Esophagus squamous epithelium (tissue), 5 donors: ENCODE results near the gene CCDC152. TPM values are rescaled to one million over a fixed set of nuclear protein-coding genes. Genes with fewer than 3 reads are reported as not detected.

Experiments
- DNase-seq: peaks from one replicate; lab custom pipeline; 2025; lab: John Stamatoyannopoulos, UW
- H3K27ac ChIP-seq, 4 donors: fragments of 200-600 bp; sonication (generic); one replicate each; pipeline ENCODE4 v1.5.1; 2016 to 2019; ENCODE audit warnings: mild to moderate bottlenecking in 1 of 4
- H3K27me3 ChIP-seq, 4 donors: fragments of 200-600 bp; sonication (generic); 1 replicate in 3 of 4; 2 replicates in 1 of 4; pipeline versions ENCODE4 v1.5.1 to v1.6.0; 2017 to 2021; ENCODE audit warnings: antibody characterized with exemption in 1 of 4
- H3K36me3 ChIP-seq, 3 donors: fragments of 200-600 bp; sonication (generic); one replicate each; pipeline ENCODE4 v1.5.1; 2016 to 2019
- H3K4me1 ChIP-seq, 3 donors: fragments of 200-600 bp; sonication (generic); one replicate each; pipeline ENCODE4 v1.5.1; 2017 to 2019
- H3K4me3 ChIP-seq, 4 donors: fragments of 200-600 bp; sonication (generic); 1 replicate in 3 of 4; 2 replicates in 1 of 4; pipeline ENCODE4 v1.5.1; 2016 to 2019; ENCODE audit warnings: mild to moderate bottlenecking in 2 of 4, moderate library complexity in 1 of 4
- H3K9me3 ChIP-seq, 3 donors: fragments of 200-600 bp; sonication (generic); one replicate each; pipeline ENCODE4 v1.5.1; 2016 to 2019
- CTCF ChIP-seq, 6 experiments: fragments of 450-650 bp in 4 of 6; fragments of 200-600 bp in 2 of 6; sonication (generic) in 2 of 6; IDR thresholded peaks; one replicate each; pipeline ENCODE4 v1.5.1; 2016 to 2019; ENCODE audit warnings: antibody characterized with exemption in 6 of 6, mild to moderate bottlenecking in 4 of 6, moderate library complexity in 4 of 6
- POLR2A ChIP-seq, 4 donors: fragments of 450-650 bp; IDR thresholded peaks; one replicate each; pipeline ENCODE4 v1.6.1; 2017; ENCODE audit warnings: antibody characterized with exemption in 4 of 4, mild to moderate bottlenecking in 4 of 4, moderate library complexity in 3 of 4
- WGBS, 2 donors: methylation state at CpG; one replicate each; pipeline ENCODE4 v1.1.5; 2018; 5-methylcytosine and 5-hydroxymethylcytosine counted together
- intact Hi-C: fragments of 100-400 bp; cut with DNase I; formaldehyde crosslinking; loops from one replicate; pipeline ENCODE4 v1.15.0; 2022
- total RNA-seq, 4 donors: library from RNA; depleted of rRNA; stranded (reverse); fragments of >200 nt; gene quantifications; one replicate each; pipeline ENCODE4 v1.1.0, GENCODE V29; 2016
- donor health status: DM: yes; HTN: yes; CAD: no.

The CCDC152 gene
- total RNA-seq, 4 donors from 2014 or later = 0.08 to 0.44 (median 0.38) TPM

DNA sequence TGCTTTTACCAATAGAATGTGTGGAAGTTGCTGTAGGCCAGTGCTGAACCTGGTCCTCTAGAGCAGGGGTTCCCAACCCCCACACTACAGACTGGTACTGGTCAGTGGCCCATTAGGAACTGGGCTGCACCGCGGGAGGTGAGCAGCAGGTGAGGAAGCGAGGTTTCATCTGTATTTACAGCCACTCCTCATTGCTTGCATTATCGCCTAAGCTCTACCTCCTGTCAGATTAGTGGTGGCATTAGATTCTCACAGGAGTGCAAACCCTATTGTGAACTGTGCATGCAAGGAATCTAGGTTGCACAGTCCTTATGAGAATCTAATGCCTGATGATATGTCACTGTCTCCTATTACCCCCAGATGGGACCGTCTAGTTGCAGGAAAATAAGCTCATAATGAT, 6.1 kb upstream of the CCDC152 start:
- no peak for DNase-seq

GRCh38 chr5:42751044-42751443, 5.6 kb upstream of the CCDC152 start:
- TF ChIP-seq CTCF (IDR thresholded peaks at IDR 0.05) = no peak
- TF ChIP-seq POLR2A (IDR thresholded peaks at IDR 0.05) = no peak
- Histone ChIP-seq H3K36me3 (no peaks in the 10 kb centered on the region), H3K27ac (peak overlapping the region in 2 of 4 donors; percentile 45 to 72), H3K4me3 (no peak overlapping the region), H3K4me1 (peaks cover 0 to 17% (median 0%) of the 10 kb centered on the region in 3 donors), H3K27me3 (no peaks in the 10 kb centered on the region), H3K9me3 (no peaks in the 10 kb centered on the region)
- 28 to 34% methylated on average over 5 of the region's 5 CpGs for WGBS, 2 donors
- intact Hi-C loops = no loop called here
- no peak for DNase-seq

More for the DNA sequence above, 6.1 kb upstream of the CCDC152 start:
- H3K27me3 ChIP-seq = no peaks in the 10 kb centered on the region
- intact Hi-C loops = no loop called here
- peaks cover 0 to 17% (median 0%) of the 10 kb centered on the region in 3 donors for H3K4me1 ChIP-seq
- no peak overlapping the region for H3K4me3 ChIP-seq
- WGBS, 2 donors = 73 to 77% methylated on average over 2 to 5 of the region's 5 CpGs
- TF ChIP-seq CTCF (IDR thresholded peaks at IDR 0.05) (no peak), POLR2A (IDR thresholded peaks at IDR 0.05) (no peak)
- peak overlapping the region in 2 of 4 donors; percentile 18 to 67 for H3K27ac ChIP-seq
- H3K36me3 ChIP-seq = no peaks in the 10 kb centered on the region
- H3K9me3 ChIP-seq = no peaks in the 10 kb centered on the region

- H3K27me3 ChIP-seq = peaks cover 0 to 10% (median 0%) of the 10 kb centered on the region in 4 donors
- H3K4me1 ChIP-seq = peaks cover 0 to 24% (median 0%) of the 10 kb centered on the region in 3 donors
- TF ChIP-seq POLR2A (IDR thresholded peaks at IDR 0.05) = no peak
- no peak for TF ChIP-seq CTCF (IDR thresholded peaks at IDR 0.05)
- 94 to 95% methylated on average over 3 of the region's 3 CpGs for WGBS, 2 donors
- H3K36me3 ChIP-seq = no peaks in the 10 kb centered on the region
- H3K27ac ChIP-seq = no peak overlapping the region
- no peak overlapping the region for H3K4me3 ChIP-seq
- no peaks in the 10 kb centered on the region for H3K9me3 ChIP-seq
- intact Hi-C loops = no loop called here
- no peak for DNase-seq
Observed at GRCh38 chr5:42753099-42753498, 3.5 kb upstream of the CCDC152 start.

GRCh38 chr5:42759456-42759855, 2.8 kb downstream of the CCDC152 start:
- Histone ChIP-seq H3K27ac (no peak overlapping the region), H3K36me3 (no peaks in the 10 kb centered on the region), H3K27me3 (peaks cover 0 to 10% (median 0%) of the 10 kb centered on the region in 4 donors), H3K4me3 (no peak overlapping the region), H3K4me1 (peaks cover 0 to 7% (median 0%) of the 10 kb centered on the region in 3 donors), H3K9me3 (no peaks in the 10 kb centered on the region)
- 47 to 83% methylated on average over 2 of the region's 2 CpGs for WGBS, 2 donors
- DNase-seq = no peak
- TF ChIP-seq POLR2A (IDR thresholded peaks at IDR 0.05) = no peak
- no peak for TF ChIP-seq CTCF (IDR thresholded peaks at IDR 0.05)
- intact Hi-C loops = no loop called here

DNA sequence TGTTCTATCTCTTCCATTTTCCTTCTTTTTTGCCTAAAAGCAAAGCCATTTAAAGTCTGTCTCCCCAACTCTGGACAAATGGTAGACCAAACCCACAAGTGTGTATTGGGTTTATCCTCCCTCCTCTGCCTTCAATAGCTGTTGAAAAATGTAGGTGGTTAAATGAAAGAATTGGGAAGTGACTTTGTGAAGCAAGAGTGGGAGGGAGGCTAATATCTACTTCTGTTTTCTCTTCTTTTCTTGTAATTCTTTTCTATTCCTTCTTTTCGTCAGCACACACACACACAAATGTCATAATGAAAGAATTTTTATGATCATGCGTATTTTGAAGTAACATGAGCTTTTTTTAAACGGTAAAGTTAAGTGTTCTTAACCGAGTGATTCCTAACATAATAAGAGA, 3.8 kb downstream of the CCDC152 start:
- no peaks in the 10 kb centered on the region for H3K9me3 ChIP-seq
- peaks cover 0 to 7% (median 0%) of the 10 kb centered on the region in 3 donors for H3K4me1 ChIP-seq
- no peaks in the 10 kb centered on the region for H3K36me3 ChIP-seq
- WGBS, 2 donors = 78 to 94% methylated on average over 4 of the region's 4 CpGs
- no peak overlapping the region for H3K4me3 ChIP-seq
- DNase-seq = no peak
- peaks cover 0 to 10% (median 0%) of the 10 kb centered on the region in 4 donors for H3K27me3 ChIP-seq
- intact Hi-C loops = no loop called here
- no peak for TF ChIP-seq POLR2A (IDR thresholded peaks at IDR 0.05)
- TF ChIP-seq CTCF (IDR thresholded peaks at IDR 0.05) = no peak
- H3K27ac ChIP-seq = no peak overlapping the region
